HCT116 (cell line): ENCODE data around the gene FBXL19. TPM values are rescaled to one million over a fixed set of nuclear protein-coding genes. Genes with fewer than 3 reads are reported as not detected.

ENCODE experiments used
- ATAC-seq: fragments of 200-7000 bp; cut with Tn5 transposase; 2 replicates; pipeline ENCODE4 v1.9.1; 2020; ENCODE audit warnings: mild to moderate bottlenecking, moderate library complexity
- BruUV-seq: library from RNA; stranded (reverse); fragments of 400-500 nt; replicated peaks from 2 replicates; lab custom pipeline; 2021; lab: Mats Ljungman, UMichigan
- CTCF ChIA-PET: fragments of 300-600 bp; sonication (Branson Sonifier 250); formaldehyde crosslinking; loops from one replicate; lab custom pipeline; 2021; ENCODE audit warnings: antibody characterized with exemption; lab: Charles Lee
- POLR2A ChIA-PET: fragments of 300-600, 350-600 bp; sonication (Branson Sonifier 250); formaldehyde crosslinking; loops from one replicate; lab custom pipeline; 2021; ENCODE audit warnings: antibody characterized with exemption; lab: Charles Lee
- RAD21 ChIA-PET, 2 experiments: fragments of 300-600 bp; sonication (Branson Sonifier 250); formaldehyde crosslinking; loops; one replicate each; lab custom pipeline; 2023; ENCODE audit warnings: low total read pairs in 2 of 2; ENCODE audit not compliant: uncharacterized antibody in 2 of 2, unreplicated experiment in 2 of 2, low non-redundant PET in 1 of 2; lab: Charles Lee
- DNase-seq: peaks from one replicate; pipeline ENCODE4 v3.0.0-alpha.2; 2010; ENCODE audit warnings: low read depth, low spot score
- H2AFZ ChIP-seq: fragments of 200-600 bp; shearing (Covaris generic), sonication (generic); 2 replicates; pipeline ENCODE4 v1.6.1; 2017; ENCODE audit warnings: low read depth, mixed run types, mixed read lengths, antibody characterized with exemption, low read length; ENCODE audit not compliant: poor library complexity, severe bottlenecking
- H3K27ac ChIP-seq: 2 replicates; pipeline ENCODE4 v1.5.1; 2012; ENCODE audit warnings: low read depth, low read length
- H3K27me3 ChIP-seq: fragments of 200-600 bp; sonication (generic); 2 replicates; pipeline ENCODE4 v1.6.1; 2016; ENCODE audit warnings: mixed run types, low read length, mixed read lengths; ENCODE audit not compliant: insufficient read depth
- H3K36me3 ChIP-seq, 2 experiments: fragments of 200-500 bp in 1 of 2; fragments of 200-600 bp in 1 of 2; sonication (Bioruptor generic) in 1 of 2; sonication (generic) in 1 of 2; 2 replicates each; pipeline versions ENCODE4 v1.5.1 to v1.6.1; 2014 to 2016; ENCODE audit warnings: low read length in 2 of 2, inconsistent platforms in 1 of 2, mixed read lengths in 1 of 2, mixed run types in 1 of 2; ENCODE audit not compliant: insufficient read depth in 2 of 2, control insufficient read depth in 1 of 2
- H3K4me1 ChIP-seq, 2 experiments: fragments of 200-600 bp in 1 of 2; sonication (generic) in 1 of 2; 2 replicates each; pipeline versions ENCODE4 v1.5.1 to v1.6.1; 2012 to 2017; ENCODE audit warnings: low read length in 2 of 2, inconsistent platforms in 1 of 2, mild to moderate bottlenecking in 1 of 2, mixed read lengths in 1 of 2, mixed run types in 1 of 2, moderate library complexity in 1 of 2; ENCODE audit not compliant: insufficient read depth in 2 of 2, control insufficient read depth in 1 of 2
- H3K4me2 ChIP-seq: fragments of 200-600 bp; sonication (generic); 2 replicates; pipeline ENCODE4 v1.6.1; 2017; ENCODE audit warnings: mixed run types, low read length, mixed read lengths
- H3K4me3 ChIP-seq, 2 experiments: fragments of 200-600 bp in 1 of 2; sonication (generic) in 1 of 2; replicated peaks in 1 of 2; 2 replicates each; pipeline ENCODE4 v1.5.1; 2011 to 2016; ENCODE audit warnings: low read length in 2 of 2, control low read depth in 1 of 2, low read depth in 1 of 2, mild to moderate bottlenecking in 1 of 2, mixed read lengths in 1 of 2, mixed run types in 1 of 2
- H3K79me2 ChIP-seq: fragments of 200-600 bp; sonication (generic); 2 replicates; pipeline ENCODE4 v1.6.1; 2017; ENCODE audit warnings: mild to moderate bottlenecking, mixed run types, low read length, moderate library complexity, mixed read lengths; ENCODE audit not compliant: insufficient read depth
- H3K9ac ChIP-seq: fragments of 200-600 bp; sonication (generic); 2 replicates; pipeline ENCODE4 v1.6.1; 2016; ENCODE audit warnings: low read length, mixed read lengths
- H3K9me2 ChIP-seq: fragments of 200-600 bp; sonication (generic), shearing (Covaris generic); 2 replicates; pipeline ENCODE4 v1.6.1; 2017; ENCODE audit warnings: mixed run types, mild to moderate bottlenecking, moderate library complexity; ENCODE audit not compliant: insufficient read depth
- H3K9me3 ChIP-seq, 2 experiments: fragments of 200-500 bp in 1 of 2; fragments of 200-600 bp in 1 of 2; sonication (Bioruptor generic) in 1 of 2; sonication (generic) in 1 of 2; 2 replicates each; pipeline ENCODE4 v1.6.1; 2014 to 2017; ENCODE audit warnings: low read length in 2 of 2, mixed read lengths in 2 of 2, inconsistent platforms in 1 of 2, low read depth in 1 of 2, mild to moderate bottlenecking in 1 of 2, mixed run types in 1 of 2, moderate library complexity in 1 of 2; ENCODE audit not compliant: control insufficient read depth in 1 of 2, insufficient read depth in 1 of 2
- H4K20me1 ChIP-seq: fragments of 200-600 bp; sonication (generic), shearing (Covaris generic); 2 replicates; pipeline ENCODE4 v1.6.1; 2017; ENCODE audit warnings: mixed run types, mild to moderate bottlenecking, moderate library complexity; ENCODE audit not compliant: insufficient read depth
- CEBPB ChIP-seq: IDR thresholded peaks from 2 replicates; pipeline ENCODE4 v1.6.1; 2012; ENCODE audit warnings: low read depth
- ELF1 ChIP-seq: IDR thresholded peaks from 2 replicates; pipeline ENCODE4 v1.6.1; 2012; ENCODE audit warnings: low read depth, borderline replicate concordance
- JUND ChIP-seq: IDR thresholded peaks from 2 replicates; pipeline ENCODE4 v1.6.1; 2012
- POLR2A ChIP-seq: IDR thresholded peaks from 2 replicates; pipeline ENCODE4 v1.7.0; 2011; ENCODE audit warnings: borderline replicate concordance; ENCODE audit not compliant: insufficient read depth, insufficient read length; ENCODE audit errors: extremely low read depth
- POLR2AphosphoS5 ChIP-seq: IDR thresholded peaks from 2 replicates; pipeline ENCODE4 v1.6.1; 2011; ENCODE audit warnings: mild to moderate bottlenecking, low read depth, low read length, moderate library complexity
- SIN3A ChIP-seq: IDR thresholded peaks from 2 replicates; pipeline ENCODE4 v1.6.1; 2012; ENCODE audit warnings: low read depth
- TCF7L2 ChIP-seq: IDR thresholded peaks from 2 replicates; pipeline ENCODE4 v1.7.0; 2011; ENCODE audit warnings: borderline replicate concordance, inconsistent platforms; ENCODE audit not compliant: insufficient read depth, insufficient read length; ENCODE audit errors: extremely low read depth
- intact Hi-C: fragments of 100-400 bp; cut with micrococcal nuclease; formaldehyde crosslinking; loops from 2 replicates; pipeline ENCODE4 v1.10.0; 2022
- total RNA-seq: library from RNA; stranded (reverse); gene quantifications from one replicate; pipeline ENCODE4 v1.2.1, GENCODE V29; 2021; ENCODE audit not compliant: unreplicated experiment
- TF ChIP-seq, protein P1 (sequence below), 3 experiments: fragments of 200-600 bp in 1 of 3; sonication (generic) in 1 of 3; IDR thresholded peaks in 2 of 3; conservative IDR thresholded peaks in 1 of 3; 2 replicates each; pipeline ENCODE4 v1.5.1; 2012 to 2017; ENCODE audit warnings: low read depth in 2 of 3, low read length in 2 of 3, antibody characterized with exemption in 1 of 3, borderline replicate concordance in 1 of 3, control low read depth in 1 of 3, mild to moderate bottlenecking in 1 of 3, mixed read lengths in 1 of 3, mixed run types in 1 of 3, moderate library complexity in 1 of 3; ENCODE audit not compliant: insufficient read depth in 1 of 3
- TF ChIP-seq, protein P2 (sequence below): IDR thresholded peaks from 2 replicates; pipeline ENCODE4 v1.6.1; 2011; ENCODE audit warnings: mild to moderate bottlenecking, low read length, moderate library complexity; ENCODE audit not compliant: insufficient replicate concordance; ENCODE audit errors: extremely low read depth

The FBXL19 gene
- total RNA-seq, 1 experiment from 2014 or later = 45.2 TPM

DNA sequence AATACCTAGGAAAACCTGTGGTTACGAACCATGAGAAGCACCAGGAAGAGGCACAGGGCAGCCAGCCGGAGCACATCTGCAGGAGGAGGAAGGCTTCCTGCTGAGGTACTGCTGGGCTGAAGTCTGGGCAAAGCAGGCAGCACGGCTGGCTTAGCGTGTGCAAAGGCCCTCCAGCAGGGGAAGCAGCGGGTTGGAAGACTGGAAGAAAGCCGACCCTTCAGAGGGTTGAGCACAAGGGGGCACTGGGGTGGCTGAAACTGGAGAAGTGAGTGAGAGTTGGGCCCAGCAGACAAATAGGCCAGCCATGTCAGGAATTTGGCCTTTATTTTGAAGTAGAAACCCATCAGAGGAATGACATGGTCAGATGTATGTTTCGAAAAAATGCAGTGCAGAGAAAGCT is 49.5 kb downstream of the FBXL19 start:
- H3K79me2 ChIP-seq = peaks cover 3% of the 10 kb centered on the region; the same call in 1 of the 2 replicates
- no peak overlapping the region for H3K9ac ChIP-seq
- H3K4me2 ChIP-seq = no peak overlapping the region
- H3K4me3 ChIP-seq = no peak overlapping the region
- RAD21 ChIA-PET = no interaction called here
- ATAC-seq (peak; percentile 62), DNase-seq (no peak)
- no peaks in the 10 kb centered on the region for H3K4me1 ChIP-seq
- no peaks in the 10 kb centered on the region for H3K9me3 ChIP-seq
- CTCF ChIA-PET = interaction anchor here (1.1 kb wide), 1 partner anchor 19 kb away, joined by 5 read pairs; no protein-coding TSS in a partner anchor
- H3K9me2 ChIP-seq = no peaks in the 10 kb centered on the region
- BruUV-seq = no TSS peak
- H4K20me1 ChIP-seq = no peaks in the 10 kb centered on the region
- H3K36me3 ChIP-seq = peaks cover 34 to 47% of the 10 kb centered on the region in 2 experiments
- H3K27me3 ChIP-seq = no peaks in the 10 kb centered on the region
- POLR2A ChIA-PET = no interaction called here
- no peak overlapping the region for H3K27ac ChIP-seq
- intact Hi-C loops = no loop called here
- H2AFZ ChIP-seq = no peak overlapping the region
- no peak for TF ChIP-seq POLR2AphosphoS5
- TF ChIP-seq ELF1 = no peak
- TF ChIP-seq, protein P1, sequence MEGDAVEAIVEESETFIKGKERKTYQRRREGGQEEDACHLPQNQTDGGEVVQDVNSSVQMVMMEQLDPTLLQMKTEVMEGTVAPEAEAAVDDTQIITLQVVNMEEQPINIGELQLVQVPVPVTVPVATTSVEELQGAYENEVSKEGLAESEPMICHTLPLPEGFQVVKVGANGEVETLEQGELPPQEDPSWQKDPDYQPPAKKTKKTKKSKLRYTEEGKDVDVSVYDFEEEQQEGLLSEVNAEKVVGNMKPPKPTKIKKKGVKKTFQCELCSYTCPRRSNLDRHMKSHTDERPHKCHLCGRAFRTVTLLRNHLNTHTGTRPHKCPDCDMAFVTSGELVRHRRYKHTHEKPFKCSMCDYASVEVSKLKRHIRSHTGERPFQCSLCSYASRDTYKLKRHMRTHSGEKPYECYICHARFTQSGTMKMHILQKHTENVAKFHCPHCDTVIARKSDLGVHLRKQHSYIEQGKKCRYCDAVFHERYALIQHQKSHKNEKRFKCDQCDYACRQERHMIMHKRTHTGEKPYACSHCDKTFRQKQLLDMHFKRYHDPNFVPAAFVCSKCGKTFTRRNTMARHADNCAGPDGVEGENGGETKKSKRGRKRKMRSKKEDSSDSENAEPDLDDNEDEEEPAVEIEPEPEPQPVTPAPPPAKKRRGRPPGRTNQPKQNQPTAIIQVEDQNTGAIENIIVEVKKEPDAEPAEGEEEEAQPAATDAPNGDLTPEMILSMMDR (IDR thresholded peaks at IDR 0.05 in 2 of 3, conservative IDR thresholded peaks at IDR 0.05 in 1 of 3; ENCODE audit: borderline replicate concordance in 1 of 3, insufficient read depth in 1 of 3, low read depth in 2 of 3, low read length in 2 of 3) = peak in 2 of 3 experiments; percentile 21 to 31; a peak in 3 of 6 replicates

DNA sequence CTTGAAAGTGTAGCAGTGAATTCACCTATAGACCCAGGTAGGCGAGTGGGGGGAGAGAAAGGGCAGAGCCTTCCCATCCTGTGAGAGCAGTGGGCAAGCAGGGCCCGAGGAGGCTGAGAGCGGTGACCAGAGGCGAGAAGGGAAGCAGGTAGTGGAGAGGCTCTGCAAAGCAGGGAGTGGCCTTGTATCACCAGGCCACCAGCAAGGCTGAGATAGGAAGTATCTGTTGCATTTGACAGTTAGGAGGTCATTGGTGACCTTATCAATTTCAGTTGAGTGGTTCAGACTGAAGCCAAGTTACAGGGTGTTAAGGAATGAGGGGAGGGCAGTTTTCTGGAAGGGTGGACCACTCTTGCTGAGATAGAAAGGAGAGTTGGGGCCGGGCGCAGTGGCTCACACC is 51.0 kb downstream of the FBXL19 start:
- ChIA-PET CTCF (no interaction called here), POLR2A (no interaction called here), RAD21 (no interaction called here)
- H2AFZ ChIP-seq = no peak overlapping the region
- H3K9me3 ChIP-seq = no peaks in the 10 kb centered on the region
- no peaks in the 10 kb centered on the region for H3K9me2 ChIP-seq
- intact Hi-C loops = no loop called here
- TF ChIP-seq JUND (no peak), TCF7L2 (no peak), SIN3A (no peak), POLR2A (no peak), CEBPB (no peak), ELF1 (no peak)
- TF ChIP-seq, protein P2, sequence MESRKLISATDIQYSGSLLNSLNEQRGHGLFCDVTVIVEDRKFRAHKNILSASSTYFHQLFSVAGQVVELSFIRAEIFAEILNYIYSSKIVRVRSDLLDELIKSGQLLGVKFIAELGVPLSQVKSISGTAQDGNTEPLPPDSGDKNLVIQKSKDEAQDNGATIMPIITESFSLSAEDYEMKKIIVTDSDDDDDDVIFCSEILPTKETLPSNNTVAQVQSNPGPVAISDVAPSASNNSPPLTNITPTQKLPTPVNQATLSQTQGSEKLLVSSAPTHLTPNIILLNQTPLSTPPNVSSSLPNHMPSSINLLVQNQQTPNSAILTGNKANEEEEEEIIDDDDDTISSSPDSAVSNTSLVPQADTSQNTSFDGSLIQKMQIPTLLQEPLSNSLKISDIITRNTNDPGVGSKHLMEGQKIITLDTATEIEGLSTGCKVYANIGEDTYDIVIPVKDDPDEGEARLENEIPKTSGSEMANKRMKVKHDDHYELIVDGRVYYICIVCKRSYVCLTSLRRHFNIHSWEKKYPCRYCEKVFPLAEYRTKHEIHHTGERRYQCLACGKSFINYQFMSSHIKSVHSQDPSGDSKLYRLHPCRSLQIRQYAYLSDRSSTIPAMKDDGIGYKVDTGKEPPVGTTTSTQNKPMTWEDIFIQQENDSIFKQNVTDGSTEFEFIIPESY = no peak
- DNase-seq (no peak), ATAC-seq (no peak)
- H4K20me1 ChIP-seq = no peaks in the 10 kb centered on the region
- no peak overlapping the region for H3K27ac ChIP-seq
- H3K9ac ChIP-seq = no peak overlapping the region
- H3K36me3 ChIP-seq = peaks cover 29 to 51% of the 10 kb centered on the region in 2 experiments; a peak in 3 of 4 replicates
- H3K4me1 ChIP-seq = no peaks in the 10 kb centered on the region
- H3K4me3 ChIP-seq = no peak overlapping the region
- H3K27me3 ChIP-seq = no peaks in the 10 kb centered on the region
- H3K79me2 ChIP-seq = peaks cover 3% of the 10 kb centered on the region; the same call in 1 of the 2 replicates
- no TSS peak for BruUV-seq
- H3K4me2 ChIP-seq = no peak overlapping the region
